HTERT RPE-1 (cell line): ENCODE measurements around the gene ARHGAP15.

Source experiments
- in situ Hi-C: fragments of 300-500 bp; cut with MboI; formaldehyde crosslinking; loops from 4 replicates; pipeline ENCODE4 v1.14.3; 2020; ENCODE audit warnings: low sequenced_read_pairs

Gene ARHGAP15

DNA sequence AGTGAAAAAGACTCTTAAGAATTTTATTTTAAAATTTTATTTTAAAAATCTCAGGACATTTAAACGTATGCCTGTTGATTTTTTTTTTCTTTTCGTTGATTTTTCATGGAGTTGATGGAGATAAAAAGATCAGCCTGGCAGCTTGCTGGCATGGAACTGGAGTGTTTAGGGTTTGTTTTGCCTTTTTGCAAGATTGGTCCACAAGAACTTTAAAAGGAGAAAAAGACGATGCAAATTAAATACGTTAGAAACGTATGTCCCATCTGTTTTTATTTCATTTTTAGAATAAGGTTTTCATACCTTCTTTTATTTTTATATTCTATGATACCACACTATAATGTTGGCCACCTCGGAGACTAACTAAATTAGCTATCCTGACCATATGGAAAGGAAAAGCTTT is 254.9 kb downstream of the ARHGAP15 start:
- in situ Hi-C loops = no loop called here

GRCh38 chr2:143390171-143390570 is 261.0 kb downstream of the ARHGAP15 start:
- in situ Hi-C loops = no loop called here

- in situ Hi-C loops = no loop called here
These were observed 263.1 kb downstream of the ARHGAP15 start for GRCh38 chr2:143392358-143392757.

DNA sequence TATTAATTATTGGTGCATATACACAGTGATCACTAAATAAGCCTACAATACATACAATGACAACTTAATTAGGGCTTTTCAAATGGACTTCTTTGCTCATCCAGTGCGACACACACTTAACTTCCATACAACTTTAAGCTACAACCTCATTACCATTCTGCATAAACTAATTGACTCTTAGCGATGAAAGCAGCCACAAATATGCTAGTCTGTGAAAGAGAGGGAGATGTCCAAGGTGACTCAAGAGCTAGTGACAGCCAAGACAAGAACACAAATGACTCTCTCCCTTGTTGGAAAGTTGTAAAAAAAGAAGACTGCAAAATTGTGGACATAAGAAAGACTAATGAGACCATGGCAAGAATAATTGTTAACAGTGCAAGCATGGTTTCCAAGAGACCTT is 264.8 kb downstream of the ARHGAP15 start:
- in situ Hi-C loops = no loop called here

DNA sequence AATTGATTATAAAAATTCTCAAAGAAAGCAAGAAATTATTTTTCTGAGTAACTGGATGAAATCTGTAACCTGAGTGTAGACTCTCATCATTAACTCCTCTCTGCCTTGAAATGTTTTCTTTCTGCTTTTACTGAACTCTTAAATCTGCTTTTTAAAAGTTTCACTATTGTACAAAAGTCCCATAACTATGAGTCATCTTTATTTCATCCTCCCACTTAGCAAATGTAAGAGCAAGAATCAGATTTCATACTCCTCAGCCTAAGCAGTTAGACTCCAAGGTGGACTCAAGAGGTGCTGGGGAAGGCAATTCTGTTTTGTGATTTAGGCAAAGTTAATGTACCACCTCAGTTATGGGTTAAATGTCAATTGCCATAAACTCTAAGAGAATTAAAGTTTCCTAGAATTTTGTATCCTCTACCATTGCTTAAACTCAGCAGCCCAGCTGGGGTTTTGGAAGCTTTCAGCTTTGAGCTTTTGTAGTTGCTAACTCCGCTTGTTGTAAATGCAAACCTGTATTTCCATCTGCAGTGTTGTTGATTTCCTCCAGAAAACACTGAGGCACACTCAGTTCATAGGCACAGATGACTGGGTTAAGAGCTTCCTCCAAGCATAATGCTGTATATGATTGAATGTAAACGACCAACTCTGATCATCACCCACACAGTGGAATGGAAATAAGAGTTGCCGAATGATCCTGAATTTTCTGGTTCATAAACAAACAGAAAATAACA is 268.8 kb downstream of the ARHGAP15 start:
- in situ Hi-C loops = no loop called here

- in situ Hi-C loops = no loop called here
These were observed 269.6 kb downstream of the ARHGAP15 start for GRCh38 chr2:143398781-143399180.

- in situ Hi-C loops = no loop called here
These were observed 270.4 kb downstream of the ARHGAP15 start for GRCh38 chr2:143399631-143400069.

DNA sequence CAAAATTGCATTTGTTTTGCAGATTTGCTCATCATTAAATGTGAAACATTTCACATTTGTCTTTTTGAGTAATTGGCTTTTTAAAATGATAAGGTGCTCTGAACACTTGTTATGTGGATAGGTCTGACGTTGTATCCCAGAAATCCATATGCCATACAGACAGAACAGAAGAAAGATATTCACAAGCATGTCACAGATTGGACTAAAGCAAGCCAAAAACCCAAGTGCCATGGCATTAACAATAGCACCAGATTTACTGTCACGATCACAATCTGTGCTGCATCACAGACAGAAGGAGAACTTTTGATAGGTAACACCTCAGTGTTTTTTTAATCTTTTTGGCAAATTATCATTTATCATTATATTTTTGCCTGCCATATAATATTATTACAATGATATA is 272.6 kb downstream of the ARHGAP15 start:
- in situ Hi-C loops = no loop called here

DNA sequence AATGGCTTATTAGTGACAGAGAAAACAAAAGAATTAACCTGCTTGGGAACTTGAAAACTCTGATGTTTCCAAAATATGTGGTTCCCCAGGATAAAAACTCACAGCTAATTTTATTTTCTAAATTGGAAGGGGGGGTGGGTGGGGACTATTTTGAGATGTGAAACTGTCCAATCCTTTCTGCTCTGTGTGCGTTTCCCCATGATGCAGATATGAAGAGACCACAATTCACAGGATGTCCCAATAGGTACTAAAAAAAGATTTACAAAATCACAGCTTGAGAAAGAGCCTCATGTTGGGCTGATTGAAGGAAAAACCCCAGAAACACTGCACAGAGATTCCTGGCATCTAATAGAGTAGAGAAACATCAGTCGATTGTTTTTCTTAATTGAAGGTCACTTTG is 273.2 kb downstream of the ARHGAP15 start:
- in situ Hi-C loops = no loop called here

DNA sequence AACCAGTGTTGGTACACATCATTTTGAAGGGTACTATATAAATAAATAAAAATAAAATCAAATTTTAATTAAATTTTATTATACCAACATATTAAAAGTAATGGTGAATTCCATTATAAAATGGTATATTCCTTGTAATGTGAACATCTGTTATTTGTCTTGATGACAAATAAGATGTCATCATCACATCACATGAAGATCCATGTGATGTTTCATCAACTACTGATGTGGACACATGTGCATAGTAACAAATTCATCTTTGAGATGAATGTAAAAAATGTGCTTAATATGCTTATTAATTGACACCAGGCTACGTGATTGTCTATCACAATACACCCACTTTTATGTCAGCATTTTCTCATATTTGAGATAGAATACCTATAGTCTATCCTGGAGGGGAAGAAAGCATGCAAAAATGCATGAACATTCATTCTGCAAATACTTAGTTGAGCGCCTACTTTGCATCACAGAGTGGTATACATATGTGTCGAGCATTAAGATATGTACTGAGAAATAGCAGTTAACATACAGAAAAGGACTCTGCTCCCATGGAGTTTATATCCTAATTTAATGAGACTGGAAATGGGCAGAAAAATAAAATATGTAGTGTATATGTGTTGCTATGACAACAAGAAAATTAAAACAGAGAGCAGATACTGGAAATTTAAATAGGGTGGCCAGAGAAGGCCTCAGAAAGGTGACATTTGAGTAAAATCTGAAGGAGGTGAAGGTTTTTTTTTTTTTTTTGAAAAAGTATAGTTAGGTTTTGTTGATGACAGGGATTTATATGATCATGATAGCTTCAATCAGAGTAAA is 281.1 kb downstream of the ARHGAP15 start:
- in situ Hi-C loops = no loop called here

DNA sequence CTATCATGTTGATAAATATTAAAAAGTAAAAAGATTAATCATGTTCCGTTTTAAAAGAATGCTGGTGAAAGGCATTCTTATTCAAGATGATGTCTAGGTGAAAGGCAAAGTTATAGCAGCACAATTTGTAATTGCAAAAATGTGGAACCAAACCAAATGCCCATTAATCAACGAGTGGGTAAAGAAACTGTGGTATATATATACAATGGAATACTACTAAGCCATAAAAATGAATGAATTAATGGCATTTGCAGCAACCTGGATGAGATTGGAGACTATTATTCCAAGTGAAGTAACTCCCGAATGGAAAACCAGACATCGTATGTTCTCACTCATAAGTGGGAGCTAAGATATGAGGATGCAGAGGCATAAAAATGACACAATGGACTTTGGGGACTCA is 286.4 kb downstream of the ARHGAP15 start:
- in situ Hi-C loops = no loop called here

- in situ Hi-C loops = no loop called here
These were observed 288.2 kb downstream of the ARHGAP15 start for GRCh38 chr2:143417428-143417827.

GRCh38 chr2:143420313-143420712 is 291.1 kb downstream of the ARHGAP15 start:
- in situ Hi-C loops = no loop called here

DNA sequence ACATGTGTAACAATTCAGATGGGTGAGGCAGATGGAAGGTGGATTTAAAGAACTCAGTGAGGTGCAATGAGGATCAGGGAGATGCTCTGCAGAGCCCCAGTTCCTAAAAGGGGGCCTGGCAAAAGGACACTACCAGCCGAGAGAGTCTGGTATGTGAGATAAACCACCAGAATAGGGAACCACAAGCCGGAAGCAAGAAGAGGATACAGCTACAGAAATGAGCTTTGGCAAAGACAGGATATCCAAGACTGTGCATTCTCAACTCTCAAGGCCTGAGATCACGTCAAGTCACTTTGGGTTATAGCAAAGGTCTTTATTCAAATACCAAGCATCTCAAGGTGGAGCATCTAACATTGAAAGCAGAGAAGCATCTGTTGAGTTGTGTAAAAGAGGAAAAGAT is 293.5 kb downstream of the ARHGAP15 start:
- in situ Hi-C loops = no loop called here

DNA sequence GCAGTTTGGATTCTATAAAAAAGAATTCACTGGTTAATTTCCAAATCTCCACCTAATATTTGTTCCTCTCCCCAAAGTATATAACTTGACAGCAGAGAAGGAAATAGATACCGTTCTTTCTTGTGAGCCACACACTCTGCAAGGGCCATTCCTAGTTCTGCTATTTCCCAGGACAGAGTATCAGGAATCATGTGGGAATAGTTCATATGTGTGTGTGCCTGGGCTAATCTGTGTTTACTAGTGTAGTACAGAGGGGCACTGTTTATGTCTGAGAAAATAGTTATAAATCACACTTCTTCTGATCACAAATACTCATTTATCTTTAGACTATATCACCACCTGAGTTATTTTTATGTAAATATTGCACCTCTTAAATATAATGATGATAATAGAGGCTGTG is 296.7 kb downstream of the ARHGAP15 start:
- in situ Hi-C loops = no loop called here

DNA sequence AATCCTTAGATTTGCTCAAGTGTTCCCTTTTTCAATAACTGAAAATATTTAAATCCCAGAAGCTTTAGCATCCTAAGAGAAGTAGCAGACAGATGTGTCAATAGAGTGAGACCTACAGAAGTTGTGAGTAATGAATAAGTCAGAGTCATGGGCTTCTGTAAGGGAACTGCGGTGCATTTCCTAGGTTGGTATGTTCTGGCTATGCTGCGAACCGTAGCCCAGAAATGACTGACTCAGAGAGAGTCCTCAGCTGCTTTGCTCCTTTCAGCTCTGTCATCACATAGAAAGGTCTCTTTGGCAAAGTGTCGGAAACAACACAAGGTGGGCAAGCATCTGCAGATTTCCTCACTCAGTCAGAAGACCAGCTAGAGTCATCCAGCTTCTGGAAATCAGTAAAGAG is 297.1 kb downstream of the ARHGAP15 start:
- in situ Hi-C loops = no loop called here

GRCh38 chr2:143428700-143429099 is 299.5 kb downstream of the ARHGAP15 start:
- in situ Hi-C loops = no loop called here

DNA sequence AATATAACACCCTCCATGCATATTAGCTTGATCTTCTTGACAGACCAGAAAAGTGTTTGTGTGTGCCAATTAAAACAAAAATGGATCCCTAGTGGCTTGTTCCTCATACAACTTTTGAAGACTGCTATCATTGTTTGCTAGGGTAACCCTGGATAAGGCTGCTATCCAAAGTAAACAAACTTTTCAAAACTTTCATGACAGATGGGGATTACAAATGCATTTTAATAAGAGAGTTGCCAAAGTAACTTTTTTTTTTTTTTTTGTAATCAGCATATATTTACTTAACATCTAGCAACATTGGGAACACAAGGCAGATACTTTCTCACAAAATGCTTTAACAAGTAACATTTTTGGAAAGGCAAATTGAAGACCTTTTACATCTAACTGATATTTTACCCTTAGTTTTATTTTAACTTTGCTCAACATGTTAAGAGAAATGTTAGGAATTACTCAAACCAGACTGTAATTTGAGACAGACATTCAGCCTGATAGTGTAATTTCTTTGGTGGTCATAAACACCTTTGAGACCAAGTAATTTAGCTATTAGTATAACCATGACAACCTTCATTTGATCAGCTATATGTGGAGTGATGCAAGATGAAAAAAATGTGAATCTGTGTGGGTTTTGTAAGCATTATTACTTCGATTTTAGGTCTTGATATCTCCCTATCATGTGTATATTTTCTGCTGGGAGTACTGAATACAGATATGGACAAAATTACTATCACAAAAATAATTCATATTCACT is 300.9 kb downstream of the ARHGAP15 start:
- in situ Hi-C loops = no loop called here

GRCh38 chr2:143431316-143431715 is 302.1 kb downstream of the ARHGAP15 start:
- in situ Hi-C loops = no loop called here

- in situ Hi-C loops = no loop called here
These were observed 304.0 kb downstream of the ARHGAP15 start for GRCh38 chr2:143433251-143433650.

- in situ Hi-C loops = no loop called here
These were observed 304.6 kb downstream of the ARHGAP15 start for GRCh38 chr2:143433840-143434239.

DNA sequence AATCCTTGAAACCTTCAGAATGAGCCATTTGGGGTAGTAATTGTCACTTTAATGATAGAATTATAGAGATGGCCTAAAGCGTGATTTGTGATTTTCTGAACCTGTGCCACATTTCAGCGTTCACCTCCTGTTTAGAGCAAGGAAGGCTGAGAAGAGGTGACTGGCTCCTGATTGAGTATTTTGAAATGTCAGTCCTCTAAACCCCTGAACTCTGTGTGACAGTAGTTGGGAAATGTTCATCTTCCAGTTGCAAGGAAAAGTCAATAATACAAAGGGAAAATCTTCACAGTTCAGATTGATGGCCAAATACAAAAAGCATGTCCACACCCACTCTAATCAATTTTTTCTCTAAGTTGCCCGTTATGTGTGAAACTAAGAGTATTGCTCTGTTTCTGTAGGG is 305.2 kb downstream of the ARHGAP15 start:
- in situ Hi-C loops = no loop called here
